ENCODE measurements around the gene ERC2. TPM values are rescaled to one million over a fixed set of nuclear protein-coding genes. Genes with fewer than 3 reads are reported as not detected.

The ERC2 gene
- total and polyA plus RNA-seq, 7 donors, result 0.52 to 5.7 (median 1.2) TPM; not detected in 2

GRCh38 chr3:55875113-55875512 is 593.2 kb downstream of the ERC2 start:
- Histone ChIP-seq H3K27ac (no peak overlapping the region), H3K4me3 (no peak overlapping the region), H3K9me3 (no peaks in the 10 kb centered on the region), H3K36me3 (no peaks in the 10 kb centered on the region), H3K4me1 (no peaks in the 10 kb centered on the region), H3K27me3 (no peaks in the 10 kb centered on the region)
- TF ChIP-seq POLR2A (IDR thresholded peaks at IDR 0.05) (no peak), EP300 (IDR thresholded peaks at IDR 0.05) (no peak), POLR2AphosphoS5 (IDR thresholded peaks at IDR 0.05) (no peak), CTCF (IDR thresholded peaks at IDR 0.05) (no peak)
- 80 to 82% methylated on average over 1 of the region's 1 CpG for WGBS, 2 donors
- intact Hi-C loops (cut with DNase I), result no loop called here
- no peak for DNase-seq

- Histone ChIP-seq H3K27me3 (no peaks in the 10 kb centered on the region), H3K4me3 (no peak overlapping the region), H3K4me1 (no peaks in the 10 kb centered on the region), H3K9me3 (no peaks in the 10 kb centered on the region), H3K36me3 (no peaks in the 10 kb centered on the region), H3K27ac (no peak overlapping the region)
- no peak for TF ChIP-seq EP300 (IDR thresholded peaks at IDR 0.05)
- TF ChIP-seq POLR2AphosphoS5 (IDR thresholded peaks at IDR 0.05), result no peak
- no peak for TF ChIP-seq CTCF (IDR thresholded peaks at IDR 0.05)
- no peak for TF ChIP-seq POLR2A (IDR thresholded peaks at IDR 0.05)
- intact Hi-C loops (cut with DNase I), result no loop called here
- no peak for DNase-seq
- 75 to 88% methylated on average over 1 of the region's 1 CpG for WGBS, 2 donors
Measured at GRCh38 chr3:55873523-55874254, 594.6 kb downstream of the ERC2 start.

- no peak overlapping the region for H3K27ac ChIP-seq
- no peak for TF ChIP-seq POLR2A (IDR thresholded peaks at IDR 0.05)
- H3K4me3 ChIP-seq, result no peak overlapping the region
- no peaks in the 10 kb centered on the region for H3K9me3 ChIP-seq
- H3K27me3 ChIP-seq, result no peaks in the 10 kb centered on the region
- intact Hi-C loops (cut with DNase I), result no loop called here
- no peak for DNase-seq
- H3K36me3 ChIP-seq, result no peaks in the 10 kb centered on the region
- 60 to 65% methylated on average over 5 of the region's 5 CpGs for WGBS, 2 donors
- H3K4me1 ChIP-seq, result no peaks in the 10 kb centered on the region
Measured at GRCh38 chr3:55870594-55870993, 597.7 kb downstream of the ERC2 start.

GRCh38 chr3:55868347-55868746 is 599.9 kb downstream of the ERC2 start:
- Histone ChIP-seq H3K27me3 (no peaks in the 10 kb centered on the region), H3K4me1 (no peaks in the 10 kb centered on the region), H3K9me3 (no peaks in the 10 kb centered on the region), H3K27ac (no peak overlapping the region), H3K36me3 (no peaks in the 10 kb centered on the region), H3K4me3 (no peak overlapping the region)
- 81 to 83% methylated on average over 4 of the region's 4 CpGs for WGBS, 2 donors
- no peak for TF ChIP-seq CTCF (IDR thresholded peaks at IDR 0.05)
- TF ChIP-seq POLR2AphosphoS5 (IDR thresholded peaks at IDR 0.05), result no peak
- intact Hi-C loops (cut with DNase I), result no loop called here
- no peak for DNase-seq

- no peak for TF ChIP-seq EP300 (IDR thresholded peaks at IDR 0.05)
- no peak for TF ChIP-seq CTCF (IDR thresholded peaks at IDR 0.05)
- no peak for TF ChIP-seq POLR2AphosphoS5 (IDR thresholded peaks at IDR 0.05)
- TF ChIP-seq POLR2A (IDR thresholded peaks at IDR 0.05), result no peak
- Histone ChIP-seq H3K36me3 (no peaks in the 10 kb centered on the region), H3K27me3 (no peaks in the 10 kb centered on the region), H3K4me1 (peaks cover 0 to 14% (median 3%) of the 10 kb centered on the region in 4 donors), H3K4me3 (no peak overlapping the region), H3K27ac (no peak overlapping the region), H3K9me3 (no peaks in the 10 kb centered on the region)
- DNase-seq, result no peak
- intact Hi-C loops (cut with DNase I), result no loop called here
- WGBS, 2 donors, result 95 to 96% methylated on average over 4 of the region's 4 CpGs
Measured at GRCh38 chr3:55863028-55863427, 605.2 kb downstream of the ERC2 start.
